ENCODE data around the gene SPRR5.
A peak's percentile ranks its signal among the peaks of the same experiment; 100 is the strongest.

Gene SPRR5

GRCh38 chr1:152926091-152926490, 20.9 kb upstream of the SPRR5 start:
- TF ChIP-seq ZFX (IDR thresholded peaks at IDR 0.05; ENCODE audit: borderline replicate concordance) (no peak), CTCF (IDR thresholded peaks at IDR 0.05) (peak; percentile 28; the same call in 1 of the 2 replicates)
- no peak overlapping the region for H3K27ac ChIP-seq

GRCh38 chr1:152928671-152929070, 18.3 kb upstream of the SPRR5 start:
- H3K27ac ChIP-seq, result no peak overlapping the region
- TF ChIP-seq CTCF (IDR thresholded peaks at IDR 0.05) (no peak), ZFX (IDR thresholded peaks at IDR 0.05; ENCODE audit: borderline replicate concordance) (no peak)

GRCh38 chr1:152932170-152932811, 14.7 kb upstream of the SPRR5 start:
- TF ChIP-seq CTCF (IDR thresholded peaks at IDR 0.05) (no peak), ZFX (IDR thresholded peaks at IDR 0.05; ENCODE audit: borderline replicate concordance) (no peak)
- H3K27ac ChIP-seq, result no peak overlapping the region

- H3K27ac ChIP-seq, result no peak overlapping the region
- TF ChIP-seq CTCF (IDR thresholded peaks at IDR 0.05) (no peak), ZFX (IDR thresholded peaks at IDR 0.05; ENCODE audit: borderline replicate concordance) (no peak)
Observed at GRCh38 chr1:152933196-152933595, 13.8 kb upstream of the SPRR5 start.

GRCh38 chr1:152940614-152941013, 6.4 kb upstream of the SPRR5 start:
- no peak overlapping the region for H3K27ac ChIP-seq

GRCh38 chr1:152941037-152941711, 5.8 kb upstream of the SPRR5 start:
- no peak for TF ChIP-seq ZFX (IDR thresholded peaks at IDR 0.05; ENCODE audit: borderline replicate concordance)
- TF ChIP-seq CTCF (IDR thresholded peaks at IDR 0.05), result no peak; the same call in 1 of the 2 replicates
- no peak overlapping the region for H3K27ac ChIP-seq

More at GRCh38 chr1:152940614-152941013, 6.4 kb upstream of the SPRR5 start:
- TF ChIP-seq CTCF (IDR thresholded peaks at IDR 0.05) (no peak), ZFX (IDR thresholded peaks at IDR 0.05; ENCODE audit: borderline replicate concordance) (no peak)

GRCh38 chr1:152942161-152942560, 4.8 kb upstream of the SPRR5 start:
- H3K27ac ChIP-seq, result no peak overlapping the region
- no peak for TF ChIP-seq ZFX (IDR thresholded peaks at IDR 0.05; ENCODE audit: borderline replicate concordance)
- no peak for TF ChIP-seq CTCF (IDR thresholded peaks at IDR 0.05)

Measured in 22Rv1 (cell line).